Mucosa of descending colon (tissue), 3 donors: ENCODE results near the gene SLC35B4. TPM values are rescaled to one million over a fixed set of nuclear protein-coding genes. Genes with fewer than 3 reads are reported as not detected.

Source experiments
- ATAC-seq: fragments of 200-7000 bp; cut with Tn5 transposase; one replicate; pipeline ENCODE4 v1.9.1; 2020; ENCODE audit warnings: mild to moderate bottlenecking, moderate library complexity
- DNase-seq, 3 donors: peaks; one replicate each; pipeline ENCODE4 v3.0.0-alpha.2; 2020
- H3K36me3 ChIP-seq: fragments of 200-600 bp; one replicate; pipeline ENCODE4 v1.8.0; 2021; ENCODE audit warnings: low read depth, mild to moderate bottlenecking
- H3K4me1 ChIP-seq: fragments of 200-600 bp; one replicate; pipeline ENCODE4 v1.8.0; 2021; ENCODE audit warnings: low read depth, mild to moderate bottlenecking
- H3K4me3 ChIP-seq: fragments of 200-600 bp; one replicate; pipeline ENCODE4 v1.8.0; 2021; ENCODE audit warnings: mild to moderate bottlenecking
- H3K9me3 ChIP-seq: fragments of 200-600 bp; one replicate; pipeline ENCODE4 v1.8.0; 2021; ENCODE audit warnings: mild to moderate bottlenecking
- CTCF ChIP-seq: fragments of 200-600 bp; IDR thresholded peaks from one replicate; pipeline ENCODE4 v1.8.0; 2022; ENCODE audit warnings: antibody characterized with exemption, mild to moderate bottlenecking
- intact Hi-C, 2 donors: fragments of 100-400 bp; cut with DNase I in 1 of 2; cut with micrococcal nuclease in 1 of 2; formaldehyde crosslinking; loops; one replicate each; pipeline versions ENCODE4 v1.11.0 to v1.11.1; 2022; cut with DNase I, micrococcal nuclease
- total RNA-seq, 3 donors: library from RNA; stranded (reverse); fragmentation: NEBNext Ultra II Directional in 2 of 3; extraction: Animal tissue kit (Norgen Biotek cat#: 25700) in 2 of 3; gene quantifications; one replicate each; pipeline versions ENCODE4 v1.2.1 to v1.2.4, GENCODE V29; 2021 to 2023
- donor health status: DM: no; HTN: no; CAD: no; lungs with moderate emphysema.
- donor health status: DM: no; HTN: no; CAD: no.
- donor health status: DM: no; HTN: yes; CAD: no.

The SLC35B4 gene
- total RNA-seq, 3 donors from 2014 or later, result 6.1 to 14.1 (median 9.0) TPM

GRCh38 chr7:134254311-134254710 lies 62.4 kb downstream of the SLC35B4 start:
- TF ChIP-seq CTCF, result no peak
- H3K4me3 ChIP-seq, result no peak overlapping the region
- no peak for DNase-seq
- H3K36me3 ChIP-seq, result no peaks in the 10 kb centered on the region
- H3K4me1 ChIP-seq, result no peaks in the 10 kb centered on the region
- intact Hi-C loops, result loop anchor here in 1 of 2 donors (10.0 kb wide), 1 partner anchor 850 kb away; no protein-coding TSS in a partner anchor
- no peaks in the 10 kb centered on the region for H3K9me3 ChIP-seq
- ATAC-seq, result no peak

- H3K9me3 ChIP-seq, result no peaks in the 10 kb centered on the region
- H3K36me3 ChIP-seq, result no peaks in the 10 kb centered on the region
- DNase-seq (no peak), ATAC-seq (no peak)
- no peak for TF ChIP-seq CTCF
- intact Hi-C loops, result no loop called here
- no peaks in the 10 kb centered on the region for H3K4me1 ChIP-seq
- no peak overlapping the region for H3K4me3 ChIP-seq
Measured at GRCh38 chr7:134248196-134248595, 68.5 kb downstream of the SLC35B4 start.

- no peak for ATAC-seq
- H3K9me3 ChIP-seq, result no peaks in the 10 kb centered on the region
- no peaks in the 10 kb centered on the region for H3K4me1 ChIP-seq
- intact Hi-C loops, result no loop called here
- no peaks in the 10 kb centered on the region for H3K36me3 ChIP-seq
- no peak for TF ChIP-seq CTCF
- H3K4me3 ChIP-seq, result no peak overlapping the region
- DNase-seq, result no peak
Measured at GRCh38 chr7:134246761-134247160, 70.0 kb downstream of the SLC35B4 start.

- no peak for TF ChIP-seq CTCF
- Histone ChIP-seq H3K4me3 (no peak overlapping the region), H3K9me3 (no peaks in the 10 kb centered on the region), H3K4me1 (no peaks in the 10 kb centered on the region), H3K36me3 (no peaks in the 10 kb centered on the region)
- DNase-seq, result no peak
- no peak for ATAC-seq
- intact Hi-C loops, result no loop called here
Measured at GRCh38 chr7:134246347-134246746, 70.4 kb downstream of the SLC35B4 start.

GRCh38 chr7:134245253-134245652 lies 71.5 kb downstream of the SLC35B4 start:
- no peak for TF ChIP-seq CTCF
- H3K4me1 ChIP-seq, result no peaks in the 10 kb centered on the region
- intact Hi-C loops, result no loop called here
- H3K4me3 ChIP-seq, result no peak overlapping the region
- ATAC-seq (no peak), DNase-seq (peak in 1 of 3 donors; percentile 2)
- no peaks in the 10 kb centered on the region for H3K36me3 ChIP-seq
- H3K9me3 ChIP-seq, result no peaks in the 10 kb centered on the region

Other genes starting within 250 kb of the SLC35B4 start
- gene LRGUK, start 189.6 kb downstream of the SLC35B4 start, total RNA-seq, result 1 to 10 TPM in 1 of 3 donors, under 1 TPM in 2; 0.19 to 1.2 (median 0.47) TPM
- 10 to 100 TPM; 12.9 to 51.1 (median 29.2) TPM for gene AKR1B1, start 142.2 kb upstream of the SLC35B4 start, total RNA-seq
- 100 to 1,000 TPM in 1 of 3 donors, 10 to 100 TPM in 2; 57.7 to 212 (median 93.4) TPM for gene AKR1B10, start 210.6 kb upstream of the SLC35B4 start, total RNA-seq
- gene AKR1B15, start 232.2 kb upstream of the SLC35B4 start, total RNA-seq, result 1 to 10 TPM in 2 of 3 donors, not detected in 1; 3.1 to 8.0 TPM